HepG2 (cell line): ENCODE results near the gene LRRC45. TPM values are rescaled to one million over a fixed set of nuclear protein-coding genes. Genes with fewer than 3 reads are reported as not detected.

Experiments
- ATF7 ChIP-seq, 2 experiments: fragments of 450-650 bp in 1 of 2; sonication (generic) in 1 of 2; formaldehyde crosslinking in 1 of 2; IDR thresholded peaks; 2 replicates each; pipeline versions ENCODE4 v1.4.0 to v1.6.1; 2016 to 2020; ENCODE audit warnings: antibody characterized with exemption in 1 of 2, mild to moderate bottlenecking in 1 of 2, missing genetic modification reagents in 1 of 2
- BRD4 ChIP-seq: sonication (generic); formaldehyde crosslinking; IDR thresholded peaks from 2 replicates; pipeline ENCODE4 v1.4.0; 2020; ENCODE audit warnings: missing genetic modification reagents
- HIVEP1 ChIP-seq: sonication (generic); formaldehyde crosslinking; IDR thresholded peaks from 2 replicates; pipeline ENCODE4 v1.4.0; 2020; ENCODE audit warnings: mild to moderate bottlenecking, missing genetic modification reagents
- HMG20B ChIP-seq: conservative IDR thresholded peaks from 2 replicates; pipeline ENCODE4 v1.6.1; 2016; ENCODE audit warnings: missing genetic modification reagents, missing compliant biosample characterization
- NFYB ChIP-seq: sonication (generic); formaldehyde crosslinking; IDR thresholded peaks from 2 replicates; pipeline ENCODE4 v1.4.0; 2020; ENCODE audit warnings: missing genetic modification reagents
- NR2F2 ChIP-seq: IDR thresholded peaks from 2 replicates; pipeline ENCODE4 v1.6.1; 2012; ENCODE audit warnings: low read depth, inconsistent platforms, borderline replicate concordance
- RXRA ChIP-seq: sonication (generic); formaldehyde crosslinking; IDR thresholded peaks from 2 replicates; pipeline ENCODE4 v1.5.1; 2020; ENCODE audit warnings: missing genetic modification reagents
- THAP7 ChIP-seq: sonication (generic); formaldehyde crosslinking; IDR thresholded peaks from 2 replicates; pipeline ENCODE4 v1.8.1; 2023; ENCODE audit warnings: mild to moderate bottlenecking, missing genetic modification reagents
- XRCC5 ChIP-seq: fragments of 200-400 bp; formaldehyde crosslinking; optimal IDR thresholded peaks from 2 replicates; pipeline ENCODE3; 2017; ENCODE audit warnings: mild to moderate bottlenecking, low read length
- ZBTB33 ChIP-seq: sonication (generic); formaldehyde crosslinking; IDR thresholded peaks from 2 replicates; pipeline ENCODE4 v1.4.0; 2020; ENCODE audit warnings: missing genetic modification reagents
- ZNF280D ChIP-seq: sonication (generic); formaldehyde crosslinking; IDR thresholded peaks from 2 replicates; pipeline ENCODE4 v1.5.1; 2020; ENCODE audit warnings: mild to moderate bottlenecking, missing genetic modification reagents
- ZNF326 ChIP-seq: sonication (generic); formaldehyde crosslinking; IDR thresholded peaks from 2 replicates; pipeline ENCODE4 v1.4.0; 2020; ENCODE audit warnings: missing genetic modification reagents, borderline replicate concordance
- ZNF414 ChIP-seq: sonication (generic); formaldehyde crosslinking; IDR thresholded peaks from 2 replicates; pipeline ENCODE4 v1.5.0; 2020; ENCODE audit warnings: missing genetic modification reagents
- ZNF512 ChIP-seq: sonication (generic); formaldehyde crosslinking; IDR thresholded peaks from 2 replicates; pipeline ENCODE4 v1.4.0; 2020; ENCODE audit warnings: mild to moderate bottlenecking, missing genetic modification reagents
- ZNF563 ChIP-seq: sonication (generic); formaldehyde crosslinking; IDR thresholded peaks from 2 replicates; pipeline ENCODE4 v1.8.0; 2022; ENCODE audit warnings: mild to moderate bottlenecking, moderate library complexity, missing genetic modification reagents
- ZNF644 ChIP-seq: IDR thresholded peaks from 2 replicates; pipeline ENCODE4 v1.6.1; 2016; ENCODE audit warnings: low read depth
- ZNF672 ChIP-seq: sonication (generic); formaldehyde crosslinking; IDR thresholded peaks from 2 replicates; pipeline ENCODE4 v1.8.1; 2022; ENCODE audit warnings: missing genetic modification reagents
- ZNF770 ChIP-seq: sonication (generic); formaldehyde crosslinking; IDR thresholded peaks from 2 replicates; pipeline ENCODE4 v1.5.0; 2020; ENCODE audit warnings: mild to moderate bottlenecking, missing genetic modification reagents
- polyA plus RNA-seq, 8 experiments: library from polyadenylated mRNA; depleted of rRNA in 3 of 8; stranded (reverse) in 7 of 8; unstranded in 1 of 8; fragments of >200 nt; fragmentation: Illumina TruSeq in 4 of 8; extraction: Trizol in 4 of 8; gene quantifications; 2 replicates each; pipeline versions ENCODE4 v1.2.1 to v1.2.3, GENCODE V29; 2011 to 2016; ENCODE audit warnings: low read depth in 4 of 8, missing spikeins in 1 of 8, mixed read lengths in 1 of 8; ENCODE audit not compliant: insufficient read depth in 1 of 8
- total RNA-seq, 5 experiments: library from RNA; depleted of rRNA; stranded (reverse); fragments of >200 nt; fragmentation: Illumina TruSeq; extraction: Trizol; gene quantifications; 2 replicates each; pipeline ENCODE4 v1.2.3, GENCODE V29; 2016; ENCODE audit warnings: low read depth in 1 of 5

Gene LRRC45
- total and polyA plus RNA-seq, 2 of the 13 experiments (the other 11 are each of a cell fraction or from before 2014, with no cell fraction given) = 11.6 to 48.1 TPM

GRCh38 chr17:81992306-81993102 is 30.6 kb upstream of the LRRC45 start (continued):
- TF ChIP-seq XRCC5 (no peak), ZNF280D (CRISPR knock-in tag) (peak; percentile 98), NFYB (CRISPR knock-in tag) (peak; percentile 38; the same call in 1 of the 2 replicates), ZNF672 (CRISPR knock-in tag) (peak; percentile 70; the same call in 1 of the 2 replicates), THAP7 (peak; percentile 95), BRD4 (CRISPR knock-in tag) (peak; percentile 97), ZNF770 (CRISPR knock-in tag) (no peak; the same call in 1 of the 2 replicates), ZNF512 (CRISPR knock-in tag) (no peak; the same call in 1 of the 2 replicates), ZBTB33 (CRISPR knock-in tag) (peak; percentile 68), RXRA (peak; percentile 90), ATF7 (IDR thresholded peaks at IDR 0.05) (no peak), ATF7 (CRISPR knock-in tag; IDR thresholded peaks at IDR 0.05) (peak; percentile 81; the same call in 1 of the 2 replicates), ZNF563 (CRISPR knock-in tag) (peak; percentile 74), ZNF414 (CRISPR knock-in tag) (0 out of 2 replicates have a peak, but pooled peaks have one; percentile 22), NR2F2 (no peak), HMG20B (CRISPR knock-in tag) (peak; percentile 72; the same call in 1 of the 2 replicates), ZNF644 (peak; percentile 63), ZNF326 (peak; percentile 97), HIVEP1 (CRISPR knock-in tag) (peak; percentile 99)
